GM20431 (cell line): ENCODE measurements around the gene ZNF439.
"Not testable (repeated sequence)": the region's sequence is repeated elsewhere in the genome, so short reads cannot be mapped to it uniquely, and the experiment has no call there.

Experiments used
- in situ Hi-C: fragments of 300-500 bp; cut with MseI, MboI; formaldehyde crosslinking; loops from one replicate; pipeline ENCODE4 v1.15.0; 2020; ENCODE audit warnings: low sequenced_read_pairs; ENCODE audit not compliant: unreplicated experiment

The ZNF439 gene

DNA sequence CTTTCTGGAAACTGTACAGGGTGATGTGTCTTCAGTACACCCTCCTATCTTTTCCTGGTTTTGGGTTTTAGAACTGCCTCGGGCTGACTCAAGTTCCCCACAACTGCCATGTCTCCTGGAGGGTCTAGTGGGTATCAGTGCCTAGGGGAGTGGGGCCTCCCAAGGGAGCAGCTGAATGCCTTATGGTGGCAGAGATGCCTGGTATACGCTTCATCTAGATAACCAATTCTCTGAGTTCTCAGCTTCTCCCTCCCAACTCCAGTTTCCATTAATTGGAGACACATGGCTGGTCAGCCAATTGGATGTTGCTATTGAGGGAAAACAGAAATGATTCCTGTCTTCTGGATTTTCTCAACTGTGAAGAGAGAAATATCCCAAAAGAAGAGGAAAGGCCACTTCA is 12.8 kb downstream of the ZNF439 start:
- in situ Hi-C loops = no loop called here

DNA sequence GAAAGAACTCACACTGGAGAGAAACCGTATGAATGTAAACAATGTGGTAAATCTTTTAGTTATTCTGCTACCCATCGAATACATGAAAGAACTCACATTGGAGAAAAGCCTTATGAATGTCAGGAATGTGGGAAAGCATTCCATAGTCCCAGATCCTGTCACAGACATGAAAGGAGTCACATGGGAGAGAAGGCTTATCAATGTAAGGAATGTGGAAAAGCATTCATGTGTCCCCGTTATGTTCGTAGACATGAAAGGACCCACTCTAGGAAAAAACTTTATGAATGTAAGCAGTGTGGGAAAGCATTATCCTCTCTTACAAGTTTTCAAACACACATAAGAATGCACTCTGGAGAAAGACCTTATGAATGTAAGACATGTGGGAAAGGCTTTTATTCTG is 19.2 kb downstream of the ZNF439 start:
- in situ Hi-C loops = not testable (repeated sequence)

DNA sequence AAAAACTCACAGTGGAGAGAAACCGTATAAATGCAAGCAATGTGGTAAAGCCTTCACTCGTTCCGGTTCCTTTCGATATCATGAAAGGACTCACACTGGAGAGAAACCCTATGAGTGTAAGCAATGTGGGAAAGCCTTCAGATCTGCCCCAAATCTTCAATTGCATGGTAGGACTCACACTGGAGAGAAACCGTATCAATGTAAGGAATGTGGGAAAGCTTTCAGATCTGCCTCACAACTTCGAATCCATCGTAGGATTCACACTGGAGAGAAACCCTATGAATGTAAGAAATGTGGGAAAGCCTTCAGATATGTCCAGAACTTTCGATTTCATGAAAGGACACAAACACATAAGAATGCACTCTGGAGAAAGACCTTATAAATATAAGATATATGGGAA is 19.7 kb downstream of the ZNF439 start:
- in situ Hi-C loops = no loop called here

DNA sequence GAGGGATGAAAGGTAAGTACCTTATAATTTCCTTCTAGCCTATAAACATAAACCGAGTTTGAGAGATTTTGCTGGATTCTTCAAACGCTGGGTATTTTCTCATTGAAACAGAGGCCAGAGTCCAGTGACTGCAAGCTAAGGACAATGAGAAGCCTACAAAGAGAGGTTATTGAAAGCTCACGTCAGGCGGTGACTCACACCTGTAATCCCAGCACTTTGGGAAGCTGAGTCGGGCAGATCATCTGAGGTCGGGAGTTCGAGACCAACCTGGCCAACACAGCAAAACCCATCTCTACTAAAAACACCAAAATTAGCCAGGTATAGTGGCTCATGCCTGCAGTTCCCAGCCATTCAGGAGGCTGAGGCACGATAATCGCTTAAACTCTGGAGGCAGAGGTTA is 24.1 kb downstream of the ZNF439 start:
- in situ Hi-C loops = no loop called here

DNA sequence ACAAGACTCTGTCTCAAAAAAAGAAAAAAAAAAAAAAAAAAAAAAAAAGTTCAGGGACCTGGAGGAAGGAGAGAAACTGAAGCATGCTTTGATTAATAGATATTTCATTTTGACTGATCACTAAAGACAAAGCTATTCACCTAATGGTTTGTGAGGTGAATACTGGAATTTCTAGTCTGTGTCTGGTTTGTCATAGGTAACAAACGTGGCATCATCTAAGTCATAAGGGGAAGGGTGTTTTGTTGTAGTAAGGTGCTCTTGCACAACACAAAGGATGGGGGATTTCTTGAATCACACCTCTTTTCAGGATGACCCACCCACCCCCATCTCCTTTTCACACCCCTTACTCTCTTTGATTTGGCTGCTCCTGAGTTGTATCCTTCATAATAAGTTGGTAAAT is 25.2 kb downstream of the ZNF439 start:
- in situ Hi-C loops = no loop called here

DNA sequence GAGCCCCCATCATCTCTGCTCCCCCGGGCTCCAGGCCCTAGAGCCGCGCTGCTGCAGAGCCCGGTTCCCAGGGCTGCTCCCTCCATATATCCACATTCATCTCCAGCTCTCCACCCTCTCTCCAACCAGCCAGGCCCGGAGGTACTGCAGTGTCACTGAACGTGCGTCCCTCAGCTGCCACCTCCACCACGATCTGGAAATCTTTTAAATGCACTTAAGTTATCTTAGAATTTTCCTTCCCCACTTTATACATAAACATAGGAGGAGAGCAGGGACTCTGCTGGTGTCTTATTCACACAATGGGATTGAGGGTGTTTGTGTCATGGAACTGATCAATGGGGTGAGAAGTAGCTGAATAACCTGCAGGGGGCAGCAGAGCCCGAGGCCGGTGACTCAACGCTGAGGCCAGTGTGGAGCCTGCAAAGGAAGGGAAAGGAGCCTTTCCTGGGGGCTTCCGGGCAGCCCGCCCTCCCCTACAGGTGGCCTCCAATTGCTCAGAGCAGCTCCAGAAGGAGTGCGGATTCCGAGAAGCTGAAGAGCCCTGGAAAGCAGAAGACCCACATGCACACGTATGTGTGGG is 31.3 kb downstream of the ZNF439 start:
- in situ Hi-C loops = not testable (repeated sequence)

DNA sequence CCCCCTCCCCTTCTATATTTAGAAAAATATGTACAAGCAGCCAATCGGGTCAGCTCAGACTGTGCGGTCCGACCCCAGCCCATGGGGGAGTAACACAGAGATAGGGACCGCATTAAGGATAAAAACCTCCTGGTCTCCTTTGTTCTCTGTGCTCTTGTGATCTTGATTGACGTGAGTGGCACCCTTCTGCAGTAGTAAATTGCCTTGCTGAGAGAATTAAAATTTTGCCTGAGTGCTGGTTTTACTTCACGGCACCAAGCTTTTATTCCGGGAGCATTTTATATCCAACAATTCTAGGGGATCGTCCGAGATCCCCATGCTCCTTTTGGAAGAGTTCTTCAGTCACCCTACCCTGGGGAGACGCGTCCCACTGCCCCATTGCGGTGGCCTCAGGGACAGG is 32.1 kb downstream of the ZNF439 start:
- in situ Hi-C loops = no loop called here

DNA sequence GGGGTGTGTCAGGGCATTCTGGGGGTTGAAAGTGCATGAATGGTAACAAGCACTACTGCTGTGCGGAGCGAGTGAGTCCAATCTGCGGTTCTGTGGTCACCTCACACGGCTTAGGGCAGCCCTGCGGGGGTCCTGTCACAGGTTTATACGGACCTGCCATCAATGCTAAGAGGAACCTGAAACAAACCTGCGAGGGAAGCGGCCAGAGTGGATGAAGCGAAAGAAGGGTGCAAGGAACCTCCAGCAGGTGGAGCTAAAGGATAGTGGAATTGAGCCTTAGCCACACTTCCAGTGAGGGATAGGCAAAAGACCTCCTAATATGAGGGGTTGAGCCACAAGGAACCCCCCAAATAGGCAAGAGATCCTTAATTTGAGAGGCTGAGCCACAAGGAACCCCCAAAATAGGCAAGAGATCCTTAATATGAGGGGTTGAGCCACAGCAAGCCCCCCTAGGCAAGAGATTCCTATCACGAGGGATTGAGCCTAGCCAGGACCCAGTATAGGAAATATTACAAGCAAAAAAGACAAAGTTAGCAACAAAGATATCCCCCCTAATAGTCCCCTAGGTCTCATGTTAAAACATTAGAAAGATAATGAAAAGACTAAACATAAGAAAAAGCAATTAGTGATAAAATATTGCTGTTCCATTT is 32.8 kb downstream of the ZNF439 start:
- in situ Hi-C loops = no loop called here

DNA sequence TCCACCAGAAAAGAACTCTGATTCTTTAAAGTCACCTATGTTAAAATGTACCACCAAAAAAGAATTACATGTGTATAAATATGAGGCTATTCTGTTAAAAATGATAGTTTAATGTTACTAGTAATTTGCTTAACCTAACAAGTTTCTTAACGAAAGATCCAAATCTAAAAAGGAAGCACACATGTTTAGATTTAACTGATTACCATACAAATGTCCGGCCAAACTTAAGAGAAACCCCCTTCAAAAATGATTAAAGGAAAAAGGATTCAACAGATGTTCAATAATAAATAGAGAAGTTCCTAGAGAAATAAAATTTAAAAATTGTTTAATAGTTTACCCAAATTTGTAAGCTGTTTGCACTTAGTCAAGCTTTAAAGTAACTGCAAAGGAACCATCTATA is 34.1 kb downstream of the ZNF439 start:
- in situ Hi-C loops = no loop called here

DNA sequence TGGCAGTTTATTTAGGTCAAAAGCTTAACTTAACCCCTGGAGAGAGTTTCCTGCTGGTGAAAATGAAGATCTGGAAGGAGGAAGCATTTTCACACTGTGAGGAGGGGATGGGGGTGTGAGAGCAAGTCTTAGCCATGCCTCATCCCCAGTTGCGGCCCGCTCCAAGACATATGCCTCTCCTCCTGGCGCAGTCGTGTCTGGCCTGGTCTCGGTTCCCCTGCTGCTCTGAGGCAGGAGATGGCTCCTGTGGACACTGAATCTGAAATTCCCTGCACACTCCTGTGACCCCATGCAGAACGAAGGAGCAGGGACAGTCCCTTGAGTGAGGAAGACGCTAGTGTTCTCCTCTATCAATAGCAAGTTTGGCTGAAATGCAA is 38.7 kb downstream of the ZNF439 start:
- in situ Hi-C loops = no loop called here

DNA sequence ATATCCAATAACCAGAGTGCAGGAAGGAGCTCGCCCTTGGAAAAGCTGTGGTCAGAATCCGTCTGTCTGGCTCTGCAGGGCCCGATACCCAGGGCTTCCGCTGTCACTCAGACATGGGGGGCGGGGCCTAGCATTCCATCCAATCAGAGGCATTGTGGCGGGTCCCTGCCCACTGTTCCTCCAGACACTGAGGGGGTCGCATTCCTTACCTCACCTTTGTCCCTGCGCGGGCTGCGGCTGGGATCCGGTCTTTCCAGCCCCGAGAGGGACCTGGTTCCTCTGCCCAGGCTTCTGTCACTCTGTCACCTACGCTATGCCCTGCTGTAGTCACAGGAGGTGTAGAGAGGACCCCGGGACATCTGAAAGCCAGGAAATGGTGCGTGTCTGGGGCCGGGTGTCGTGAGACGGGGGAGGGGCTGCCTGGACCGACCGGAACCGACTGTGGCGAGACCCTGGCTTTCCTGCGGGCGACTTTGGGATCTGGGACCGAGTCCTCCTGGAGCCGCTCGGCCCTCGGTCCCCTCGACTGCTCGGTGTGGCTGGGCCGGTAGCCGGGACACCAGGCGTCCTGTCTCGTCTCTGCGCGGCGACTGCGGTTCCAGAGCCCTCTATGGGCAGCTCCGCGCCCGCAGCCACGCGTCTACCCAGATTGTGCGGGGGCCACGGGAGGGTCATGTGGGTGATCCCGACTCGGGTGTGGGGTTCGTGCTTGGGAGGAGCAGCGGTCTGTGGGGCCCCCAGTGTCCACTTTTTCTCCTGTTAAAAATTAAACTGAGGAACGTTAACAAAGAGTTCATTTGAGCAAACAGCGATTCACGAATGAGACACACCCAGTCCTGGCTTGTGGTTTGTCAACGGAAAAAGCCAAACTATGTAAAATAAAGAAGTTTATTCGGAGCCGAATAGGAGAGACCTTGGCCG is 39.3 kb downstream of the ZNF439 start, which contains the start of gene ZNF69:
Gene ZNF69, plus strand, starts transcription at position 172 of the 921 bp plus-strand sequence. Its CDS starts 142 bp downstream, at position 314.
- in situ Hi-C loops = no loop called here

DNA sequence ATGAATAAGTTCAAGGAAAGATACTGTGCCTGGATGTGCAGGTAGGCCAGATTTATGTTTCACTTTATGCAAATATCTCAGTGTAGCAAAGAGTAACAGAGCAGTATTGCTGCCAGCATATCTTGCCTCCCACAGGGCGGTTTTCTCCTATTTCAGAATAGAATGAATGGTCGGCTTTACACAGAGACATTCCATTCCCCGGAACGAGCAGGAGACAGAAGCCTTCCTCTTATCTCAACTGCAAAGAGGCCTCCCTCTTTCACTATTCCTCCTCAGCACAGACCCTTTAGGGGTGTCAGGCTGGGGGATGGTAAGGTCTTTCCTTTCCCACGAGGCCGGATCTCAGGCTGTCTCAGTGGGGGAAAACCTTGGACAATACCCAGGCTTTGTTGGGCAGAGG is 41.4 kb downstream of the ZNF439 start:
- in situ Hi-C loops = not testable (repeated sequence)

DNA sequence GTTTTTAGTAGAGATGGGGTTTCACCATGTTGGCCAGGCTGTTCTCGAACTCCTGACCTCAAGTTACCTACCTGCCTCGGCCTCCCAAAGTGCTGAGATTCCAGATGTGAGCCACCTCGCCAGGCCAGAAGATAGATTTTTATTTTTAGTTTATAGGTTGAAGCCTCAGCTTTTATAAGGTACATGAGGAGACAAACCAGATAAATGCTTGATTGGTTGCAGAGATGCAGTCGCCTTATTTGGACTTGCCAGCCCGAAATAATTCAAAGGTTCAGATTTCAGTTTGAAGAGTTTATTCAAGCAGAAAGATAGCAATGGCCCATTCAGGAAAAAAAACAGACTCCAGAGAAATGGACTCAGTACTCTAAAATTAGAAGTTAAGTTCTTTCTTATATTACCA is 42.1 kb downstream of the ZNF439 start:
- in situ Hi-C loops = no loop called here

DNA sequence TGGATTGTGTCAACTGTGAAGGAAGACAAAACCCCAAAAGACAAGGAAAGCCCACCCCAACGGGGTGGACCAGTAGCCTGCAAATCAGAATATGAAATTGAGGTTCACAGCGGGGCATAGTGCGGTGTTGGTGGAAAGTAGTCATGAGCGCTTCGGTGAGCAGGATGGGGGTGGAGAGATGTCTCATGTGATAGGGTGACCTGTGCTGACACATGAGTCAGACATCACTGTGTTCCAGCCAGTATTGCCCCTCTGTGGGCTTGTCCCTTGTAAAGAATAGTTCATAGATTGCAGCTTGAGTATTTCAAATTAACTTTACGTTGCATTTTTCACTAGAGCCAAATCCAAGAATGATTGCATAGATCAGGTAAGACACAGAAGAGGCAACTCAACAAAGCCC is 46.3 kb downstream of the ZNF439 start:
- in situ Hi-C loops = no loop called here

DNA sequence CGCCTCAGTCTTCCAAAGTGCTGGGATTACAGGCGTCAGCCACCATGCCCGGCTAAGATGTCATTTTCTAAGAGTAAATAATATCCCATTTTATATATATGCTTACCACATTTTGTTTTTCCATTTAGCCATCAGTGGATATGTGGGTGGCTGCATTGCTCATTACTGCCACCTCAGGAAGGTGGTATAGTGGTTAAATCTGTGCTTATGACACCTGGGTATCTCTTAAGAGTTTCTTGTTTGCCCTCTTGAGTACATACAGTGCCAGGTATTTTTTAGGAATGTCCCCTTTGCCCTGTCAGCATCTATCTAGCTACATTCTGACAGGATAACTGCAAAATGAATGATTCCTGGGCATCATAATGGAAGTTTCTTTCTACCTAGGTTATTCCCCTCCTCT is 53.7 kb downstream of the ZNF439 start:
- in situ Hi-C loops = no loop called here

DNA sequence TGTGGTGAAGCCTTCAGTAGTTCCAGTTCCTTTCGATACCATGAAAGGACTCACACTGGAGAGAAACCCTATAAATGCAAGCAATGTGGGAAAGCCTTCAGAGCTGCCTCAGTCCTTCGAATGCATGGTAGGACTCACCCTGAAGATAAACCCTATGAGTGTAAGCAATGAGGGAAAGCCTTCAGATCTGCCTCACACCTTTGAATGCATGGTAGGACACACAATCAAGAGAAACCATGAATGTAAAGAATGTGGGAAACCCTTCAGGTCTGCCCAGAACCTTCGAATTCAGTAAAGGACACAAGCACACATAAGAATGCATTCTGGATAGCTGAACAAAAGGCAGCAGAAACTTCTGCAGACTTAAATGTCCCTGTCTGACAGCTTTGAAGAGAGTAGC is 57.4 kb downstream of the ZNF439 start:
- in situ Hi-C loops = no loop called here

DNA sequence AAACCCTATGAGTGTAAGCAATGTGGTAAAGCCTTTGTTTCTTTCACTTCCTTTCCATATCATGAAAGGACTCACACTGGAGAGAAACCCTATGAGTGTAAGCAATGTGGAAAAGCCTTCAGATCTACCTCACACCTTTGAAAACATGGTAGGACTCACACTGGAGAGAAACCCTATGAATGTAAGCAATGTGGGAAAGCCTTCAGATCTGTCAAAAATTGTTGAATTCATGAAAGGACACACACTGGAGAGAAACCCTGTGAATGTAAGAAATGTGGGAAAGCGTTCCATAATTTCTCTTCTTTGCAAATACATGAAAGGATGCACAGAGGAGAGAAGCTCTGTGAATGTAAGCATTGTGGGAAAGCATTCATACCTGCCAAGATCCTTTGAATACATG is 63.4 kb downstream of the ZNF439 start:
- in situ Hi-C loops = not testable (repeated sequence)

DNA sequence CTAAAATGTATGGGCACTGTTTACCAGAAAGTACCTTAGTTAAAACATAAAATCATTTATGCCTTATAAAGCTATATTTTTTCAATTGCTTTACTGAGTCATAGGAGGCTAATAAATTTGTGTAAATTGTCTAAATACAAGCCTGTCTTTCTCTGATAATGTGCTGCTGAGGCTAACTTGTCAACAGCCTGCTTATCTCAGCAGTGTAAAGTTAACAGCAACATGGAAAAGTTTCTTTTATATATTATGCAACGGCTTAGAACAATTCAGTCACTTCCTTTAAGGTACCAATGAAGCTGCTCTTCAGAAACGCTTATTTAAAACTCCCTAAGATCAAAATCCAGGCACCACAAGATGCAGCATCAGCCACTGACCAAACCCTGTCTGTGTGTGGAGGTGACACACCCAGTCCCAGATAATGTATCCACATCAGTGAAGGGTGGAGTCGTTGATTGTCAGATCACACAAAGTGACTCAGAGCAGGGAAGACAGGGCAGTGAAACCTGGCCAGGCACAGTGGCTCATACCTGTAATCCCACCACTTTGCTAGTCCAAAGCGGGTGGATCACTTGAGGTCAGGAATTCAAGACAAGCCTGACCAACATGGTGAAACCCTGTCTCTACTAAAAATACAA is 66.0 kb downstream of the ZNF439 start:
- in situ Hi-C loops = not testable (repeated sequence)
